Lower leg skin (tissue), 3 donors: Measurements from ENCODE around the gene PLCG1.

Experiments
- POLR2A ChIP-seq, 2 donors: fragments of 450-650 bp; IDR thresholded peaks; one replicate each; pipeline ENCODE4 v1.6.1; 2016 to 2017; ENCODE audit warnings: antibody characterized with exemption in 2 of 2, mild to moderate bottlenecking in 1 of 2, moderate library complexity in 1 of 2
- TF ChIP-seq, protein P1 (sequence below), 3 donors: fragments of 450-650 bp; IDR thresholded peaks; one replicate each; pipeline ENCODE4 v1.5.1; 2016; ENCODE audit warnings: antibody characterized with exemption in 3 of 3, mild to moderate bottlenecking in 3 of 3, moderate library complexity in 2 of 3

DNA sequence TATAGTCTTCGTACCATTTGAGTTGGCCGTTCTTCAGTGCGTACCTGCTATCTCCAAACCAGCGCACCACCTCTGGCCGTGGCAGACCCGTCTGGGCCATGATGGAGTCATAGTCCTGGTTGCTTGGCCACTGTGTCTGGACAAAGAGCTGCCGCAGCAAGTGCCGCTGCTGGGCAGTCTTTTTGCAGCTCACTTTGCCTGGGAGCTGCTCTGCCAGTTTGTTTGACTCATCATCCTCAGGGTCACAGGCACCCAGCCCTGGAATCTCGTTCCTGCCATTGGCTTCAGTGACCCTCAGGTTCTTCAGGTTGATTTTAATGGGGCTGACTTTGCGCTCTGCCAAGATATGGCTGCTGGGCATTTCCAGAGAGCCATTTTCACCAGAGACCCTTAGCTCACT lies 65.1 kb downstream of the PLCG1 start:
- TF ChIP-seq, protein P1, sequence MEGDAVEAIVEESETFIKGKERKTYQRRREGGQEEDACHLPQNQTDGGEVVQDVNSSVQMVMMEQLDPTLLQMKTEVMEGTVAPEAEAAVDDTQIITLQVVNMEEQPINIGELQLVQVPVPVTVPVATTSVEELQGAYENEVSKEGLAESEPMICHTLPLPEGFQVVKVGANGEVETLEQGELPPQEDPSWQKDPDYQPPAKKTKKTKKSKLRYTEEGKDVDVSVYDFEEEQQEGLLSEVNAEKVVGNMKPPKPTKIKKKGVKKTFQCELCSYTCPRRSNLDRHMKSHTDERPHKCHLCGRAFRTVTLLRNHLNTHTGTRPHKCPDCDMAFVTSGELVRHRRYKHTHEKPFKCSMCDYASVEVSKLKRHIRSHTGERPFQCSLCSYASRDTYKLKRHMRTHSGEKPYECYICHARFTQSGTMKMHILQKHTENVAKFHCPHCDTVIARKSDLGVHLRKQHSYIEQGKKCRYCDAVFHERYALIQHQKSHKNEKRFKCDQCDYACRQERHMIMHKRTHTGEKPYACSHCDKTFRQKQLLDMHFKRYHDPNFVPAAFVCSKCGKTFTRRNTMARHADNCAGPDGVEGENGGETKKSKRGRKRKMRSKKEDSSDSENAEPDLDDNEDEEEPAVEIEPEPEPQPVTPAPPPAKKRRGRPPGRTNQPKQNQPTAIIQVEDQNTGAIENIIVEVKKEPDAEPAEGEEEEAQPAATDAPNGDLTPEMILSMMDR (IDR thresholded peaks at IDR 0.05) = no peak
- TF ChIP-seq POLR2A (IDR thresholded peaks at IDR 0.05) = no peak
